Measurements from ENCODE around the gene RTN4.

DNA sequence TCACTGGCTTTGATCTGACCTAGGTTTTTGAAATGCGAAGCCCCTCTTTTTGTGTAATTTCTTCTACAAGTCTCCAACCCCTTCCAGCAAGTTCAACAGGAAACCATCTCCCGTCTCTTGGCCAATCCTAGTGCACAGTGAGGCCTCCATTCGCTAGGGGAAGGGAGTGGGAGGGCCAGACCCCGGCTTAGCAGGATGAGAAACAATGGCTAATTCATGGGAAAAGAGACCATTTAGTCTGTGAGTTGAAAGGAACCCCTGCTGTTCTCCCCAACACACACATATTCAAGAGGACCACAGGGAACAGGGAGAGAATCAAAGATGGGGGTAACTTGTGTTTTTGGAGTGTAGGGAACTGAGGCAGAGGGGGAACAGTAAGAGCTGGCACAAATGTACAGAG is 83.0 kb downstream of the RTN4 start:
- TF ChIP-seq, protein P1, sequence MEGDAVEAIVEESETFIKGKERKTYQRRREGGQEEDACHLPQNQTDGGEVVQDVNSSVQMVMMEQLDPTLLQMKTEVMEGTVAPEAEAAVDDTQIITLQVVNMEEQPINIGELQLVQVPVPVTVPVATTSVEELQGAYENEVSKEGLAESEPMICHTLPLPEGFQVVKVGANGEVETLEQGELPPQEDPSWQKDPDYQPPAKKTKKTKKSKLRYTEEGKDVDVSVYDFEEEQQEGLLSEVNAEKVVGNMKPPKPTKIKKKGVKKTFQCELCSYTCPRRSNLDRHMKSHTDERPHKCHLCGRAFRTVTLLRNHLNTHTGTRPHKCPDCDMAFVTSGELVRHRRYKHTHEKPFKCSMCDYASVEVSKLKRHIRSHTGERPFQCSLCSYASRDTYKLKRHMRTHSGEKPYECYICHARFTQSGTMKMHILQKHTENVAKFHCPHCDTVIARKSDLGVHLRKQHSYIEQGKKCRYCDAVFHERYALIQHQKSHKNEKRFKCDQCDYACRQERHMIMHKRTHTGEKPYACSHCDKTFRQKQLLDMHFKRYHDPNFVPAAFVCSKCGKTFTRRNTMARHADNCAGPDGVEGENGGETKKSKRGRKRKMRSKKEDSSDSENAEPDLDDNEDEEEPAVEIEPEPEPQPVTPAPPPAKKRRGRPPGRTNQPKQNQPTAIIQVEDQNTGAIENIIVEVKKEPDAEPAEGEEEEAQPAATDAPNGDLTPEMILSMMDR (IDR thresholded peaks at IDR 0.05; ENCODE audit: borderline replicate concordance, extremely low read depth, low read length, poor library complexity, severe bottlenecking): no peak
- TF ChIP-seq EZH2 (IDR thresholded peaks at IDR 0.05; ENCODE audit: borderline replicate concordance, low read depth, low read length, severe bottlenecking): no peak
